Measurements from ENCODE around the gene FHOD3. TPM values are rescaled to one million over a fixed set of nuclear protein-coding genes. Genes with fewer than 3 reads are reported as not detected.

Gene FHOD3
- total and polyA plus RNA-seq, 2 experiments from 2014 or later, result 2.7 to 8.7 TPM

GRCh38 chr18:36348331-36348730, 50.8 kb downstream of the FHOD3 start (continued):
- TF ChIP-seq, protein P1, sequence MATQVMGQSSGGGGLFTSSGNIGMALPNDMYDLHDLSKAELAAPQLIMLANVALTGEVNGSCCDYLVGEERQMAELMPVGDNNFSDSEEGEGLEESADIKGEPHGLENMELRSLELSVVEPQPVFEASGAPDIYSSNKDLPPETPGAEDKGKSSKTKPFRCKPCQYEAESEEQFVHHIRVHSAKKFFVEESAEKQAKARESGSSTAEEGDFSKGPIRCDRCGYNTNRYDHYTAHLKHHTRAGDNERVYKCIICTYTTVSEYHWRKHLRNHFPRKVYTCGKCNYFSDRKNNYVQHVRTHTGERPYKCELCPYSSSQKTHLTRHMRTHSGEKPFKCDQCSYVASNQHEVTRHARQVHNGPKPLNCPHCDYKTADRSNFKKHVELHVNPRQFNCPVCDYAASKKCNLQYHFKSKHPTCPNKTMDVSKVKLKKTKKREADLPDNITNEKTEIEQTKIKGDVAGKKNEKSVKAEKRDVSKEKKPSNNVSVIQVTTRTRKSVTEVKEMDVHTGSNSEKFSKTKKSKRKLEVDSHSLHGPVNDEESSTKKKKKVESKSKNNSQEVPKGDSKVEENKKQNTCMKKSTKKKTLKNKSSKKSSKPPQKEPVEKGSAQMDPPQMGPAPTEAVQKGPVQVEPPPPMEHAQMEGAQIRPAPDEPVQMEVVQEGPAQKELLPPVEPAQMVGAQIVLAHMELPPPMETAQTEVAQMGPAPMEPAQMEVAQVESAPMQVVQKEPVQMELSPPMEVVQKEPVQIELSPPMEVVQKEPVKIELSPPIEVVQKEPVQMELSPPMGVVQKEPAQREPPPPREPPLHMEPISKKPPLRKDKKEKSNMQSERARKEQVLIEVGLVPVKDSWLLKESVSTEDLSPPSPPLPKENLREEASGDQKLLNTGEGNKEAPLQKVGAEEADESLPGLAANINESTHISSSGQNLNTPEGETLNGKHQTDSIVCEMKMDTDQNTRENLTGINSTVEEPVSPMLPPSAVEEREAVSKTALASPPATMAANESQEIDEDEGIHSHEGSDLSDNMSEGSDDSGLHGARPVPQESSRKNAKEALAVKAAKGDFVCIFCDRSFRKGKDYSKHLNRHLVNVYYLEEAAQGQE (IDR thresholded peaks at IDR 0.05; ENCODE audit: unreplicated experiment), result no peak

DNA sequence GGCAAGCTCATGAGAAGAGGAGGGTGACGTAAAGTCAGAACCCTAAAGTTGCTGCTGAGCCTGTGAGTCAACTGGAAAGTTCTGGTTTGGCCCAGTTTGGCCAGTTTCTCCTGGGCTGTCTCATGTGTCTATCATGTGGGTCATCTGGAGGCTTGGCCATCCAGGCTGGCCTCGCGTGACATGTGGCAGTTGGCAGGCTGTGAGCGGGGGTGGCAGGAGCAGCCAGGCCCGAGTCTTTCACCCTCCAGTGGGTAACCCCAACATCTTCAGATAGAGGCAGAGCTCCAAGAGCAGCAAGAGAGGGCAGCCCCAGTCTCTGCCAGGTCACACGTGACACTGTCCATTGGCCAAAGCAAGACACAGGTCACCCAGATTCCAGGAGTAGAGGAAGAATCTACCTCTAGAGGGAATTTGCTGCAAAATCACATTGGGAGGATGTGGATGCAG, 51.5 kb downstream of the FHOD3 start:
- DNase-seq (ENCODE audit: low spot score), result no peak
- TF ChIP-seq CREB1 (CRISPR knock-in tag; IDR thresholded peaks at IDR 0.05; ENCODE audit: low read depth), result no peak
- no peak for TF ChIP-seq JUNB (IDR thresholded peaks at IDR 0.05; ENCODE audit: unreplicated experiment)
- TF ChIP-seq CTCF (conservative IDR thresholded peaks at IDR 0.05; ENCODE audit: low read depth in 2 of 2), result no peak
- TF ChIP-seq, protein P1 (IDR thresholded peaks at IDR 0.05; ENCODE audit: unreplicated experiment), result no peak
- TF ChIP-seq POLR2AphosphoS5 (IDR thresholded peaks at IDR 0.05; ENCODE audit: low read depth), result no peak
- no peak for TF ChIP-seq ZNF114 (CRISPR knock-in tag; IDR thresholded peaks at IDR 0.05)
- TF ChIP-seq EZH2phosphoT487 (IDR thresholded peaks at IDR 0.05; ENCODE audit: unreplicated experiment), result no peak
- TF ChIP-seq EZH2 (IDR thresholded peaks at IDR 0.05; ENCODE audit: low read depth, unreplicated experiment), result no peak
- no peak overlapping the region for H3K4me3 Mint-ChIP-seq
- H3K79me2 ChIP-seq (replicated peaks; ENCODE audit: insufficient read depth), result no peaks in the 10 kb centered on the region
- H3K27ac ChIP-seq (ENCODE audit: low read depth), result no peak overlapping the region
- no peak overlapping the region for H3K4me3 ChIP-seq
- ATAC-seq, result no peak
- no peaks in the 10 kb centered on the region for H3K9me2 ChIP-seq (ENCODE audit: insufficient read depth)
- H3K4me1 ChIP-seq (ENCODE audit: insufficient read depth), result peaks cover 19% of the 10 kb centered on the region
- no peak overlapping the region for H2AFZ ChIP-seq
- no peaks in the 10 kb centered on the region for H4K20me1 ChIP-seq (replicated peaks; ENCODE audit: insufficient read depth)
- peaks cover 6% of the 10 kb centered on the region for H3K27me3 Mint-ChIP-seq (ENCODE audit: insufficient read depth, low read depth, poor library complexity)
- H3K27ac Mint-ChIP-seq, result no peak overlapping the region
- no peaks in the 10 kb centered on the region for H3K36me3 Mint-ChIP-seq (ENCODE audit: low read depth)
- H3K36me3 ChIP-seq (ENCODE audit: insufficient read depth), result no peaks in the 10 kb centered on the region
- no peaks in the 10 kb centered on the region for H3F3A ChIP-seq (replicated peaks; ENCODE audit: low read depth)
- H3K9me3 Mint-ChIP-seq, result no peaks in the 10 kb centered on the region
- H3K4me1 Mint-ChIP-seq, result peaks cover 38% of the 10 kb centered on the region
- H3K4me2 ChIP-seq, result no peak overlapping the region
- no peaks in the 10 kb centered on the region for H3K27me3 ChIP-seq (ENCODE audit: insufficient read depth)
